DOHH2 (cell line): ENCODE data around the gene STK32B.

Experiments used
- H3F3A ChIP-seq: fragments of 200-600 bp; sonication (generic), shearing (Covaris generic); 2 replicates; pipeline ENCODE4 v1.6.0; 2016; ENCODE audit warnings: antibody characterized with exemption, mild to moderate bottlenecking; ENCODE audit not compliant: control insufficient read depth, insufficient read depth
- H3K27ac ChIP-seq: fragments of 200-600 bp; sonication (generic); 2 replicates; pipeline ENCODE4 v1.5.1; 2014; ENCODE audit warnings: low read depth, mild to moderate bottlenecking, low read length, moderate library complexity
- H3K27me3 ChIP-seq: fragments of 200-600 bp; sonication (generic); 2 replicates; pipeline ENCODE4 v1.6.1; 2014; ENCODE audit warnings: mild to moderate bottlenecking, low read length, mixed read lengths; ENCODE audit not compliant: control insufficient read depth
- H3K36me3 ChIP-seq: fragments of 200-600 bp; sonication (generic); 2 replicates; pipeline ENCODE4 v1.6.1; 2014; ENCODE audit warnings: mild to moderate bottlenecking, low read length, moderate library complexity, mixed read lengths; ENCODE audit not compliant: control insufficient read depth
- H3K4me1 ChIP-seq: fragments of 200-600 bp; sonication (generic); 2 replicates; pipeline ENCODE4 v1.6.1; 2014; ENCODE audit warnings: mild to moderate bottlenecking, low read length, mixed read lengths; ENCODE audit not compliant: control insufficient read depth
- H3K4me2 ChIP-seq: fragments of 200-600 bp; sonication (generic); 2 replicates; pipeline ENCODE4 v1.6.0; 2014; ENCODE audit warnings: mild to moderate bottlenecking, low read length, moderate library complexity
- H3K4me3 ChIP-seq: fragments of 200-600 bp; sonication (generic); 2 replicates; pipeline ENCODE4 v1.5.1; 2014; ENCODE audit warnings: mild to moderate bottlenecking, low read length, mixed read lengths
- H3K79me2 ChIP-seq: fragments of 200-600 bp; sonication (generic); 2 replicates; pipeline ENCODE4 v1.6.1; 2014; ENCODE audit warnings: mild to moderate bottlenecking, low read length, mixed read lengths; ENCODE audit not compliant: control insufficient read depth
- H3K9me2 ChIP-seq: fragments of 200-600 bp; sonication (generic); replicated peaks from 2 replicates; pipeline ENCODE4 v1.6.1; 2014; ENCODE audit warnings: mild to moderate bottlenecking, low read length, mixed read lengths; ENCODE audit not compliant: control insufficient read depth
- H3K9me3 ChIP-seq: fragments of 200-600 bp; sonication (generic); 2 replicates; pipeline ENCODE4 v1.6.1; 2014; ENCODE audit warnings: antibody characterized with exemption, low read length, mixed read lengths; ENCODE audit not compliant: control insufficient read depth, insufficient read depth
- H4K20me1 ChIP-seq: fragments of 200-600 bp; sonication (generic); 2 replicates; pipeline ENCODE4 v1.6.0; 2014; ENCODE audit warnings: low read depth, mild to moderate bottlenecking, antibody characterized with exemption, low read length, moderate library complexity; ENCODE audit not compliant: control insufficient read depth, insufficient read depth
- CTCF ChIP-seq: fragments of 200-600 bp; sonication (generic); IDR thresholded peaks from one replicate; pipeline ENCODE4 v1.5.1; 2014; ENCODE audit warnings: antibody characterized with exemption, mild to moderate bottlenecking, low read depth, low read length; ENCODE audit not compliant: poor library complexity, severe bottlenecking
- EZH2phosphoT487 ChIP-seq: fragments of 200-600 bp; sonication (generic); IDR thresholded peaks from 2 replicates; pipeline ENCODE4 v1.6.1; 2017; ENCODE audit warnings: borderline replicate concordance, mild to moderate bottlenecking, antibody characterized with exemption, low read length, moderate library complexity, mixed read lengths

Gene STK32B

GRCh38 chr4:5462254-5462835 is 411.1 kb downstream of the STK32B start:
- H3K9me2 ChIP-seq = no peaks in the 10 kb centered on the region
- H3K4me2 ChIP-seq = no peak overlapping the region
- H3F3A ChIP-seq = no peaks in the 10 kb centered on the region
- no peak overlapping the region for H3K4me3 ChIP-seq
- H3K79me2 ChIP-seq = no peaks in the 10 kb centered on the region
- no peaks in the 10 kb centered on the region for H4K20me1 ChIP-seq
- H3K36me3 ChIP-seq = no peaks in the 10 kb centered on the region
- TF ChIP-seq EZH2phosphoT487 (no peak), CTCF (no peak)
- H3K27me3 ChIP-seq = no peaks in the 10 kb centered on the region
- no peak overlapping the region for H3K27ac ChIP-seq
- H3K9me3 ChIP-seq = no peaks in the 10 kb centered on the region
- no peaks in the 10 kb centered on the region for H3K4me1 ChIP-seq

GRCh38 chr4:5462896-5463295 is 411.6 kb downstream of the STK32B start:
- Histone ChIP-seq H3F3A (no peaks in the 10 kb centered on the region), H3K27me3 (no peaks in the 10 kb centered on the region), H3K27ac (no peak overlapping the region), H3K9me3 (no peaks in the 10 kb centered on the region), H3K4me1 (no peaks in the 10 kb centered on the region), H3K4me3 (no peak overlapping the region), H3K79me2 (no peaks in the 10 kb centered on the region), H3K4me2 (no peak overlapping the region), H3K9me2 (no peaks in the 10 kb centered on the region), H3K36me3 (no peaks in the 10 kb centered on the region), H4K20me1 (no peaks in the 10 kb centered on the region)
- TF ChIP-seq EZH2phosphoT487 (no peak), CTCF (no peak)

GRCh38 chr4:5463361-5463760 is 412.1 kb downstream of the STK32B start:
- Histone ChIP-seq H3K4me1 (no peaks in the 10 kb centered on the region), H3K27me3 (no peaks in the 10 kb centered on the region), H4K20me1 (no peaks in the 10 kb centered on the region), H3K9me2 (no peaks in the 10 kb centered on the region), H3K4me3 (no peak overlapping the region), H3F3A (no peaks in the 10 kb centered on the region), H3K36me3 (no peaks in the 10 kb centered on the region), H3K4me2 (no peak overlapping the region), H3K27ac (no peak overlapping the region), H3K9me3 (no peaks in the 10 kb centered on the region), H3K79me2 (no peaks in the 10 kb centered on the region)
- no peak for TF ChIP-seq CTCF
- no peak for TF ChIP-seq EZH2phosphoT487
